ENCODE data around the gene HOXC4.

Gene HOXC4

DNA sequence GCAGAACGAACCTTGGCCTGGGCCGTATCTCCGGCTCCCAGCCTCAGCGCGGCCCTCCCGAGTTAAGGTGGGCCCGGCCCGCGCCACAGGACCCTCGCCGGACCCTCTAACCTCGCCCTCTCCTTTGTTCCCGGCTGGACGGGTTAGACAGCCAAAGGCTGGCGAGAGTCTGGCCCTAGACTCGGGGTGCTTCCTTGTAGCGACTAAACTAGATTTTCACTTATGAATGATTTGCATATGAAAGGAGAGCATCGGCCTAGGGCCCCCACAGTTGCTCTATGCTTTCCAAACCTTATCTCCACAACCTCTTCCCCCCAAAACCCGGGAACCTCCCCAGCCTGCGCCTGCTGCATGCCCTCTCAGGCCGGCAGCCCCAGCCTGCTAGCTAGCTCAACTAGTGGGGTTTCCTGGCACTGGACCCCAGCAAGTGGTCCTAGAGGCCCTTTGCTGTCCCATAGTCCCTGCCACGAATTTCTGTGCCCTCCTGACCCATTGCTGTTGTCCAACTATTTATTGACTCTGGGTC is 18.8 kb upstream of the HOXC4 start:
- Histone ChIP-seq H3K4me1 (ENCODE audit: control insufficient read depth in 5 of 5, insufficient read depth in 5 of 5, low read length in 5 of 5) (peaks cover 7 to 81% (median 74%) of the 10 kb centered on the region in 5 donors), H3K27me3 (ENCODE audit: control insufficient read depth in 5 of 5, insufficient read depth in 4 of 5, low read length in 5 of 5) (peaks cover 0 to 51% (median 25%) of the 10 kb centered on the region in 5 donors), H3K9ac (ENCODE audit: low read length in 5 of 5) (peak overlapping the region in 2 of 5 donors; percentile 7 to 21), H3K27ac (ENCODE audit: low read depth, low read length) (no peak overlapping the region), H3K4me3 (ENCODE audit: low read depth in 1 of 5, low read length in 5 of 5) (peak overlapping the region in 3 of 5 donors; percentile 12 to 63 (median 36)), H3K36me3 (ENCODE audit: control insufficient read depth in 5 of 5, insufficient read depth in 5 of 5, low read length in 5 of 5) (no peaks in the 10 kb centered on the region), H3K9me3 (ENCODE audit: control insufficient read depth in 5 of 5, low read length in 5 of 5) (no peaks in the 10 kb centered on the region)

DNA sequence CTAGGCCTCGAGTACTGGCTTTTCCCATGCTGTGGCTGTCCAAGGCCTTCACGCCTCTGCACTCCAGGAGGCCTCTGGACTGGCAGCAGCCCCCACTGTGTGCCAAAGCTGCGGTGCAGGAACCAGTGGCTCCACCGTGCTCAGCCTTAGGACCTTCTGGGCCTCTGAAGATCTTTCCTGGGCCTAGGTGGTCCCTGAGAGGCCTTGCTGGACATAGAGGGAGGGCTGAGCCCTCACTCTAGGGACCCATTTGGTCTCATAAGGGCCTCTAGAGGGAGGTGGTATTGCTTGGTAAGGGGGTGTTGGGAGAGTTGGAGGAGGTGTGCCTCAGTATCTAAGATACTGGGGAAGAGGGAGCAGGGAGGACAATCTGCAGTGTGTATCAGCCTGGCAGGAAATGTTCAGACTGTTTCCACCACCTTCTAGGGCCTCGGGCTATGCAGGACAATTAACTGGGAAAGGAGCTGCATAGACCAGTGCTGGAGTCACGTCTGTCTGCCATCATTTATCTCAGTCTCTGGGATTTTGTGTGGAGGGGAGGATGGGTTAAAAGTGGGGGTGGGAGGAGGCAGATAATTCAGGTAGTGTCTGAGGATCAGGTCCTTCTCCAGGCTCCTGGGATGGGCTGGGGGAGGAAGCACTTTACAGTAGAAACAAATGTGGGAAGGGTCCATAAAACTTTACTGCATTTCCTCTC is 17.9 kb upstream of the HOXC4 start:
- Histone ChIP-seq H3K4me1 (ENCODE audit: control insufficient read depth in 5 of 5, insufficient read depth in 5 of 5, low read length in 5 of 5) (peaks cover 7 to 79% (median 76%) of the 10 kb centered on the region in 5 donors), H3K27me3 (ENCODE audit: control insufficient read depth in 5 of 5, insufficient read depth in 4 of 5, low read length in 5 of 5) (peaks cover 0 to 49% (median 25%) of the 10 kb centered on the region in 5 donors), H3K36me3 (ENCODE audit: control insufficient read depth in 5 of 5, insufficient read depth in 5 of 5, low read length in 5 of 5) (no peaks in the 10 kb centered on the region), H3K4me3 (ENCODE audit: low read depth in 1 of 5, low read length in 5 of 5) (no peak overlapping the region), H3K27ac (ENCODE audit: low read depth, low read length) (no peak overlapping the region), H3K9me3 (ENCODE audit: control insufficient read depth in 5 of 5, low read length in 5 of 5) (no peaks in the 10 kb centered on the region), H3K9ac (ENCODE audit: low read length in 5 of 5) (peak overlapping the region in 1 of 5 donors; percentile 25)

- H3K27ac ChIP-seq (ENCODE audit: low read depth, low read length): no peak overlapping the region
- H3K4me1 ChIP-seq (ENCODE audit: control insufficient read depth in 5 of 5, insufficient read depth in 5 of 5, low read length in 5 of 5): peaks cover 7 to 69% (median 65%) of the 10 kb centered on the region in 5 donors
- H3K36me3 ChIP-seq (ENCODE audit: control insufficient read depth in 5 of 5, insufficient read depth in 5 of 5, low read length in 5 of 5): no peaks in the 10 kb centered on the region
- peak overlapping the region in 1 of 5 donors; percentile 23 for H3K9ac ChIP-seq (ENCODE audit: low read length in 5 of 5)
- peaks cover 0 to 39% (median 23%) of the 10 kb centered on the region in 5 donors for H3K27me3 ChIP-seq (ENCODE audit: control insufficient read depth in 5 of 5, insufficient read depth in 4 of 5, low read length in 5 of 5)
- H3K4me3 ChIP-seq (ENCODE audit: low read depth in 1 of 5, low read length in 5 of 5): no peak overlapping the region
- H3K9me3 ChIP-seq (ENCODE audit: control insufficient read depth in 5 of 5, low read length in 5 of 5): no peaks in the 10 kb centered on the region
Observed at GRCh38 chr12:54036620-54037359, 16.8 kb upstream of the HOXC4 start.

DNA sequence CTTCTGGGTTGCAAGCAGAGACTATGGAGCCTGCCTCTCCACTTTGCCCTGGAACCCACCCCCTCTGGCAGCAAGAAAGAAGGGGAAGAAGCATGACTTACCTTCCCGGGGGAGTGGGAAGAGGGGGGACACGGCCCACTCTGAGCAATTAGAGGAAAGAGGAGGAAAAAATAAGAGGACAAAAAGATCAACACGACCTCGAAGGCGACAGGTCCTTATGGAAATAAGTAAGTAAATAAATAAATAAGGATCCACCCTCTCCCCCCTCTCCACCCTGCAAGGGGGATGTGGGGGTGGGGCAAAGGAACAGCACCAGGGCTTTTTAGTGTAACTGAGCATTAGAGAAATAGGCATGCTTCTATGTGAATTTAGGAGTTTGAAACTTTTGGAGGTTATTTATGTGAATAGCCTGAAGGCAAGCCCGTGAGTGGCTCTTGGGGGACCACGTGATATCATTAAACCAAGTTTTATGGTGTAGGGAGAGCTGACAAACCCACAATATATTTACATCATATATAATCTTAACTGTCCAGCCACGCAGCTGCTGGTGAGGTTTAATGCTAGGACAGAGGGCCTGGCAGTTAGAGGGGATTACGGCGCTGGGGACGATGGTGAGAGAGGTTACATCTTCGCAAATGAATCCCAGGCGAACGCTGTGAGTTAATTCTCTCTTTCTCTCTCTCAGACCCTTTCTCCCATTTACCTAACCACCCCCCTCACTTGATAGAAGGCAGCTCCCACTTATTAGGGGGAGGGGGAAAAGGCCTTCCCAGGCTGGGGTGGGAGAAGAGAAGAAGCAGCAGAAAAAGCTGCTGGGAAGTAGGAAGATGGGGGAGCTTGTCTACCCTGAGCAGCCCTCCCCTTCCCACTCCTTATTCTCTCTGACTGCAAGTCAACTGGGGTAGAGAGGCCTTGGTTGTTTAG is 16.0 kb upstream of the HOXC4 start:
- H3K4me3 ChIP-seq (ENCODE audit: low read depth in 1 of 5, low read length in 5 of 5): peak overlapping the region in 1 of 5 donors; percentile 1
- peaks cover 5 to 60% (median 57%) of the 10 kb centered on the region in 5 donors for H3K4me1 ChIP-seq (ENCODE audit: control insufficient read depth in 5 of 5, insufficient read depth in 5 of 5, low read length in 5 of 5)
- H3K27me3 ChIP-seq (ENCODE audit: control insufficient read depth in 5 of 5, insufficient read depth in 4 of 5, low read length in 5 of 5): peaks cover 0 to 38% (median 25%) of the 10 kb centered on the region in 5 donors
- H3K27ac ChIP-seq (ENCODE audit: low read depth, low read length): peak overlapping the region; percentile 48
- no peaks in the 10 kb centered on the region for H3K9me3 ChIP-seq (ENCODE audit: control insufficient read depth in 5 of 5, low read length in 5 of 5)
- no peak overlapping the region for H3K9ac ChIP-seq (ENCODE audit: low read length in 5 of 5)
- no peaks in the 10 kb centered on the region for H3K36me3 ChIP-seq (ENCODE audit: control insufficient read depth in 5 of 5, insufficient read depth in 5 of 5, low read length in 5 of 5)

DNA sequence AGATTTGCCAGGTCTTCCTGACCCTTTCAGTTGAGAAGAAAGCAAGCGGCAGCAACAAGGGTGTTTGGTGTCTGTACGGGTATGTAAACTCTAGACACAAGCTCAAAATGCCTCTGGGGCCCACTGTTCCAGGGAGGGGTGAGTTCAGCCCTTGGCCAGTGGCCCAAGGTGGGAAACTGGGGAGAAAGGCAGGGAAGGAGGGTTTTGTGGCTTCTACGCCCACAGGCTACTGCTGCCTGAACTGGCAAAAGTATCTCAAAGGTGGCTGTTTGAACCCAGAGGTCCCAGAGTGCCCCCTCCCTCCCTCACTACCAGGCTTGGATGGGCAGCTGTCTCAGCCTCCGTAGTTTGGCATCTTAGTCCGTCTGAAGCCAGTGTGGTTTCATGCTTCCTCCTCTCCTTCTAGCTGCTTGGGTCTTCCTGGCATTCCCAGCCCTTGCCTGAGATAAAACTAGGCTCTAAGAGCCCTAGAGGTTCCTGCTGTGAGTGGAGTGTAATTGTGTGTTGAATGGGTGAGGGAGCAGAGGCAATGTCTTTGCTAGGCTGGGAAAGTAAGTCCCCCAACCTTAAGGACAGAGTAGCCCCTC is 15.3 kb upstream of the HOXC4 start:
- peaks cover 0 to 39% (median 23%) of the 10 kb centered on the region in 5 donors for H3K27me3 ChIP-seq (ENCODE audit: control insufficient read depth in 5 of 5, insufficient read depth in 4 of 5, low read length in 5 of 5)
- peak overlapping the region in 4 of 5 donors; percentile 41 to 65 (median 55) for H3K4me3 ChIP-seq (ENCODE audit: low read depth in 1 of 5, low read length in 5 of 5)
- no peaks in the 10 kb centered on the region for H3K36me3 ChIP-seq (ENCODE audit: control insufficient read depth in 5 of 5, insufficient read depth in 5 of 5, low read length in 5 of 5)
- no peaks in the 10 kb centered on the region for H3K9me3 ChIP-seq (ENCODE audit: control insufficient read depth in 5 of 5, low read length in 5 of 5)
- H3K27ac ChIP-seq (ENCODE audit: low read depth, low read length): peak overlapping the region; percentile 48
- peaks cover 5 to 56% (median 50%) of the 10 kb centered on the region in 5 donors for H3K4me1 ChIP-seq (ENCODE audit: control insufficient read depth in 5 of 5, insufficient read depth in 5 of 5, low read length in 5 of 5)
- H3K9ac ChIP-seq (ENCODE audit: low read length in 5 of 5): no peak overlapping the region

DNA sequence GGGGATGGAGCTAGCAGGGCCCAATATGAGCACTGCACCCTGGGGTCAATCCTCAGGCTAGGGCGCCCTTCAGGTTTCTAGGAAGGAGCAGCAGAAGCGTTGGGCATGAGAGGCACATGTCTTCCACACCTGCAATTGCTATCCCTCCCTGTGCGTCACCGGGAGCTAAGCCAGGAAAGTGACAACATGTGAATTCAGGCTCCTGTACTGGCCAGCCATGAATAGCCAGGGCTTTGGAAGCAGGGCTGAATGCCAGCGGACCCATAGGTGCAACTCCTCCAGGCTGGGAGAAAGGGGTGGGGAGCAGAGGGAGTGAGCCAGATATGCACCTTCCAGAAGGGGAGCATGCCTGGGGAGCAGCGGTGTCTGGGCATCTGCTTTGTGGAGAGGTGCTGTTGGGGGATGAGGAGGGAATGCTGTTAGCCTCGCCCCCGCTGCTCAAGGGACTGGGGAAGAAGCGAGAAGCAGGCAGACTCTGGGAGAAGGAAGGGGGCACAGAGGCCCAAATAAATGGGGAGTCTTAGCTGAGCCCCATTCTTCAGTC is 14.7 kb upstream of the HOXC4 start:
- Histone ChIP-seq H3K27ac (ENCODE audit: low read depth, low read length) (peak overlapping the region; percentile 48), H3K9ac (ENCODE audit: low read length in 5 of 5) (peak overlapping the region in 2 of 5 donors; percentile 18 to 57), H3K4me3 (ENCODE audit: low read depth in 1 of 5, low read length in 5 of 5) (peak overlapping the region; percentile 41 to 65 (median 54)), H3K4me1 (ENCODE audit: control insufficient read depth in 5 of 5, insufficient read depth in 5 of 5, low read length in 5 of 5) (peaks cover 5 to 53% (median 47%) of the 10 kb centered on the region in 5 donors), H3K27me3 (ENCODE audit: control insufficient read depth in 5 of 5, insufficient read depth in 4 of 5, low read length in 5 of 5) (peaks cover 0 to 39% (median 23%) of the 10 kb centered on the region in 5 donors), H3K36me3 (ENCODE audit: control insufficient read depth in 5 of 5, insufficient read depth in 5 of 5, low read length in 5 of 5) (no peaks in the 10 kb centered on the region), H3K9me3 (ENCODE audit: control insufficient read depth in 5 of 5, low read length in 5 of 5) (no peaks in the 10 kb centered on the region)

DNA sequence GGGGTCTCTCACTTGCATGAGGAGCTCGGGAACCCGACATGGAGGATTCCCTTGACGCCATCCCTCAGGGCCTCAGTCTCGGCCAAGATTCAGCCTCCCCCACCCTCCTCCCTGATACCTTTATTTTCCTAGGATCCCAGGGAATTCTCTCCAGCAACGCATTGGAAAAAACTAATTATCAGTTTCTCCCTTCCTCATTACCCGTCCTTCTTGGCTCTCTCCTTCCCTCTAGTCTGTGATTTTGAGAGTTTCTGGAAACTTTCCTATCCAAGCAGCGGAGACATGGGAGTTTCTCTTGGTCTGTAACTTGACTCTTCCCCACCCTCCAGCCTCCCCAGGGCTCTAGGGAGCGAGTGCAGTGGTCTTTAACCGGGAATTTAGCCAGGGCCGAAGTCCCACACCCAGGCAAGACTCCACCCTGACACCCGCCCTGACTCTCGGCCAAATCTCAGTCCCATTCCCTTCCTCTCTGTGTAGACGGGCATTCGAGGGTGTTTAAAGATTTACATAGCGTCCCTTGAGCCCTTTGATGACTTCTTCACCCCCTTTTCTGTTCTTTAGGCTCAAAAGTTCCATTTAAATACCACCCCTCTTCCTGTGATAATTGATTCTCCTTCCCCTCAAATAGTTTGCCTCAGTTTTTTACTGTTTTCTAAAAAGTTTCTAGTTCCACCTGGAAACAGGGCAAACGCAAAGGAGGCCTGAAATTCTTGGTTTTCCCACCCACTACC is 14.1 kb upstream of the HOXC4 start:
- peak overlapping the region; percentile 48 for H3K27ac ChIP-seq (ENCODE audit: low read depth, low read length)
- no peaks in the 10 kb centered on the region for H3K36me3 ChIP-seq (ENCODE audit: control insufficient read depth in 5 of 5, insufficient read depth in 5 of 5, low read length in 5 of 5)
- H3K9me3 ChIP-seq (ENCODE audit: control insufficient read depth in 5 of 5, low read length in 5 of 5): no peaks in the 10 kb centered on the region
- peaks cover 5 to 48% (median 43%) of the 10 kb centered on the region in 5 donors for H3K4me1 ChIP-seq (ENCODE audit: control insufficient read depth in 5 of 5, insufficient read depth in 5 of 5, low read length in 5 of 5)
- H3K9ac ChIP-seq (ENCODE audit: low read length in 5 of 5): peak overlapping the region; percentile 9 to 62 (median 24)
- peak overlapping the region; percentile 41 to 65 (median 54) for H3K4me3 ChIP-seq (ENCODE audit: low read depth in 1 of 5, low read length in 5 of 5)
- peaks cover 0 to 39% (median 19%) of the 10 kb centered on the region in 5 donors for H3K27me3 ChIP-seq (ENCODE audit: control insufficient read depth in 5 of 5, insufficient read depth in 4 of 5, low read length in 5 of 5)

DNA sequence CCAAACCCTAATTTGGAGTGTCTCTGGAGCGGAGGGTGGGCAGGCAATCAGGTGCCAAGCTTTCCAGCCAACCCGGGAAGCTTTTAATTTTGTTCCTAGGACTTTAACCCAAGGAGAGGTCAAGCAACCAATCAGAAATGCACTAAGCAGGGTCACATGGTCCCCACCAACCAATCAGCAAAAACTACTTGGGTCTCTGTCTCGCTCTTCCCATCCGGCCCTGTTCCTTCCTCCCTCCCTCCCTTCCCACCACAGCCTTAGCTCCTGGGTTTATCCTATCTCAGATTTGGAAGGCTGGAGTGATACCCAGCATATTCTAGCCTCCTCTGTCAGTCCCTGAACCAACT is 13.5 kb upstream of the HOXC4 start:
- peaks cover 5 to 43% (median 37%) of the 10 kb centered on the region in 5 donors for H3K4me1 ChIP-seq (ENCODE audit: control insufficient read depth in 5 of 5, insufficient read depth in 5 of 5, low read length in 5 of 5)
- no peaks in the 10 kb centered on the region for H3K9me3 ChIP-seq (ENCODE audit: control insufficient read depth in 5 of 5, low read length in 5 of 5)
- H3K4me3 ChIP-seq (ENCODE audit: low read depth in 1 of 5, low read length in 5 of 5): peak overlapping the region; percentile 41 to 65 (median 54)
- H3K36me3 ChIP-seq (ENCODE audit: control insufficient read depth in 5 of 5, insufficient read depth in 5 of 5, low read length in 5 of 5): no peaks in the 10 kb centered on the region
- peaks cover 0 to 38% (median 15%) of the 10 kb centered on the region in 5 donors for H3K27me3 ChIP-seq (ENCODE audit: control insufficient read depth in 5 of 5, insufficient read depth in 4 of 5, low read length in 5 of 5)
- H3K9ac ChIP-seq (ENCODE audit: low read length in 5 of 5): peak overlapping the region in 3 of 5 donors; percentile 24 to 62 (median 57)
- H3K27ac ChIP-seq (ENCODE audit: low read depth, low read length): peak overlapping the region; percentile 21
